Measurements from ENCODE around the gene EIF4E1B.

DNA sequence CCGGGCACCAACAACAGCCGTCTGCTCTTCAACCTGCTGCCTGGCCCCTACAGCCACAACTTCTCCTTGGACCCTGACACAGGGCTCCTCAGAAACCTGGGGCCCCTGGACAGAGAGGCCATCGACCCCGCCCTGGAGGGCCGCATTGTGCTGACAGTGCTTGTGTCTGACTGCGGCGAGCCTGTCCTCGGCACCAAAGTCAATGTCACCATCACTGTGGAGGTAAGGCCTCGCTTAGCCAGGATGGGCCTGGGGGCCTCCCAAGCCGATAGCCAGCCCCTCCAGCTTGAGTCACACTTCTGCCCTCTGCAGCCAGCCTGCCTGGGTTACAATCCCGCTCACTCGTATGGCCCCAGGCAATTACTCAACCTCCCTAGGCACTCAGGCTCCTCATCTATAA lies 49.1 kb upstream of the EIF4E1B start:
- TF ChIP-seq POLR2AphosphoS5 (IDR thresholded peaks at IDR 0.05; ENCODE audit: low read depth, low read length): no peak
- TF ChIP-seq POLR2A (IDR thresholded peaks at IDR 0.05; ENCODE audit: low read depth, low read length): no peak

Data from GM12892 (cell line).